ENCODE results near the gene ARID1B.

The ARID1B gene

GRCh38 chr6:157012355-157012754, 235.2 kb downstream of the ARID1B start:
- no peaks in the 10 kb centered on the region for H3K36me3 ChIP-seq (replicated peaks)
- H3K27me3 ChIP-seq (replicated peaks), result no peaks in the 10 kb centered on the region
- in situ Hi-C loops (cut with HindIII; ENCODE audit: low pct_ligation_motif_present, low sequenced_read_pairs), result no loop called here
- TF ChIP-seq, protein P1, sequence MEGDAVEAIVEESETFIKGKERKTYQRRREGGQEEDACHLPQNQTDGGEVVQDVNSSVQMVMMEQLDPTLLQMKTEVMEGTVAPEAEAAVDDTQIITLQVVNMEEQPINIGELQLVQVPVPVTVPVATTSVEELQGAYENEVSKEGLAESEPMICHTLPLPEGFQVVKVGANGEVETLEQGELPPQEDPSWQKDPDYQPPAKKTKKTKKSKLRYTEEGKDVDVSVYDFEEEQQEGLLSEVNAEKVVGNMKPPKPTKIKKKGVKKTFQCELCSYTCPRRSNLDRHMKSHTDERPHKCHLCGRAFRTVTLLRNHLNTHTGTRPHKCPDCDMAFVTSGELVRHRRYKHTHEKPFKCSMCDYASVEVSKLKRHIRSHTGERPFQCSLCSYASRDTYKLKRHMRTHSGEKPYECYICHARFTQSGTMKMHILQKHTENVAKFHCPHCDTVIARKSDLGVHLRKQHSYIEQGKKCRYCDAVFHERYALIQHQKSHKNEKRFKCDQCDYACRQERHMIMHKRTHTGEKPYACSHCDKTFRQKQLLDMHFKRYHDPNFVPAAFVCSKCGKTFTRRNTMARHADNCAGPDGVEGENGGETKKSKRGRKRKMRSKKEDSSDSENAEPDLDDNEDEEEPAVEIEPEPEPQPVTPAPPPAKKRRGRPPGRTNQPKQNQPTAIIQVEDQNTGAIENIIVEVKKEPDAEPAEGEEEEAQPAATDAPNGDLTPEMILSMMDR (IDR thresholded peaks at IDR 0.05; ENCODE audit: low read depth, low read length, missing control alignments), result no peak
- no peak overlapping the region for H3K4me3 ChIP-seq (ENCODE audit: low read depth, low read length)
- no peak for DNase-seq
- H3K27ac ChIP-seq, result no peak overlapping the region

- no peak overlapping the region for H3K4me3 ChIP-seq (ENCODE audit: low read depth, low read length)
- H3K27ac ChIP-seq, result no peak overlapping the region
- TF ChIP-seq, protein P1 (IDR thresholded peaks at IDR 0.05; ENCODE audit: low read depth, low read length, missing control alignments), result no peak
- no peaks in the 10 kb centered on the region for H3K36me3 ChIP-seq (replicated peaks)
- no peak for DNase-seq
- H3K27me3 ChIP-seq (replicated peaks), result no peaks in the 10 kb centered on the region
- in situ Hi-C loops (cut with HindIII; ENCODE audit: low pct_ligation_motif_present, low sequenced_read_pairs), result no loop called here
Observed at GRCh38 chr6:157013649-157014304, 236.6 kb downstream of the ARID1B start.

DNA sequence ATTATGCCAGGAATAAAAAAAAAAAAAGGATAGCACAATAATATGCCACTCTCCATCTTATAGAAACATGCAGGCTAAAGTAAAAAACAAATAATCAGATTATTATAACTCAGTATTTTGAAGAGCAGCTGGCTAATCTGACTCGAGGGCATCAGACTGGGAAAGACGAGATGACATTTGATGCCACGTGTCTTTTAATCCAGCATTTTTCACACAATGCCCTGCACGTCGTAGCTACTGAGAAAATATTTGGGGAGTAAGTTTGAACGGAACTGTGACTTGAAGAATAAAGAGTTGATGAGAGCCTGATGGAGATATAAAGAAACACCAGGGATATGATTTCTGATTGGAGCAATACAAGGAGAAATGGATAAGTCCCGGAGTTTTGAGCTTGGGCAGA, 237.7 kb downstream of the ARID1B start:
- in situ Hi-C loops (cut with HindIII; ENCODE audit: low pct_ligation_motif_present, low sequenced_read_pairs), result no loop called here
- TF ChIP-seq, protein P1 (IDR thresholded peaks at IDR 0.05; ENCODE audit: low read depth, low read length, missing control alignments), result no peak
- H3K36me3 ChIP-seq (replicated peaks), result no peaks in the 10 kb centered on the region
- no peaks in the 10 kb centered on the region for H3K27me3 ChIP-seq (replicated peaks)
- H3K27ac ChIP-seq, result no peak overlapping the region
- no peak overlapping the region for H3K4me3 ChIP-seq (ENCODE audit: low read depth, low read length)
- DNase-seq, result no peak

- no peak for DNase-seq
- in situ Hi-C loops (cut with HindIII; ENCODE audit: low pct_ligation_motif_present, low sequenced_read_pairs), result no loop called here
- Histone ChIP-seq H3K4me3 (ENCODE audit: low read depth, low read length) (no peak overlapping the region), H3K27ac (no peak overlapping the region), H3K36me3 (replicated peaks) (no peaks in the 10 kb centered on the region), H3K27me3 (replicated peaks) (no peaks in the 10 kb centered on the region)
- TF ChIP-seq, protein P1 (IDR thresholded peaks at IDR 0.05; ENCODE audit: low read depth, low read length, missing control alignments), result no peak
Observed at GRCh38 chr6:157017022-157017421, 239.8 kb downstream of the ARID1B start.

DNA sequence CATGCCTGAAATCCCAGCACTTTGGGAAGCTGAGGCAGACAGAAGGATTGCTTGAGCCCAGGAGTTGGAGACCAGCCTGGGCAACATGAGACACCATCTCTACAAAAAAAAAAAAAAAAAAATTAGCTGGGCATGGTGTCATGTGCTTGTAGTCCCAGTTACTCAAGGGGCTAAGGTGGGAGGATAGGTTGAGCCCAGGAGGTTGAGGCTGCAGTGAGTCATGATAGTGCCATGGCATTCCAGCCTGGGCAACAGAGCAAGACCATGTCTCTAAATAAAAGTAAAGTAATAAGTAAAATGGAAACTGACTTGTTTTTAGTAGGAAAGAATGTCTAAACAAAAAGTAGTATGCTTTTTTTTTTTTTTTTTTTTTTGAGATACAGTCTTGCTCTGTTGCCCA, 240.7 kb downstream of the ARID1B start:
- Histone ChIP-seq H3K27me3 (replicated peaks) (no peaks in the 10 kb centered on the region), H3K36me3 (replicated peaks) (no peaks in the 10 kb centered on the region), H3K27ac (no peak overlapping the region), H3K4me3 (ENCODE audit: low read depth, low read length) (no peak overlapping the region)
- no peak for DNase-seq
- TF ChIP-seq, protein P1 (IDR thresholded peaks at IDR 0.05; ENCODE audit: low read depth, low read length, missing control alignments), result no peak
- in situ Hi-C loops (cut with HindIII; ENCODE audit: low pct_ligation_motif_present, low sequenced_read_pairs), result no loop called here

GRCh38 chr6:157019115-157019641, 242.0 kb downstream of the ARID1B start:
- no peaks in the 10 kb centered on the region for H3K36me3 ChIP-seq (replicated peaks)
- DNase-seq, result no peak
- in situ Hi-C loops (cut with HindIII; ENCODE audit: low pct_ligation_motif_present, low sequenced_read_pairs), result no loop called here
- TF ChIP-seq, protein P1 (IDR thresholded peaks at IDR 0.05; ENCODE audit: low read depth, low read length, missing control alignments), result no peak
- no peak overlapping the region for H3K27ac ChIP-seq
- no peak overlapping the region for H3K4me3 ChIP-seq (ENCODE audit: low read depth, low read length)
- no peaks in the 10 kb centered on the region for H3K27me3 ChIP-seq (replicated peaks)
